ENCODE results near the gene HOXD12. TPM values are rescaled to one million over a fixed set of nuclear protein-coding genes. Genes with fewer than 3 reads are reported as not detected.

Gene HOXD12
- total RNA-seq, 4 donors from 2014 or later: not detected

DNA sequence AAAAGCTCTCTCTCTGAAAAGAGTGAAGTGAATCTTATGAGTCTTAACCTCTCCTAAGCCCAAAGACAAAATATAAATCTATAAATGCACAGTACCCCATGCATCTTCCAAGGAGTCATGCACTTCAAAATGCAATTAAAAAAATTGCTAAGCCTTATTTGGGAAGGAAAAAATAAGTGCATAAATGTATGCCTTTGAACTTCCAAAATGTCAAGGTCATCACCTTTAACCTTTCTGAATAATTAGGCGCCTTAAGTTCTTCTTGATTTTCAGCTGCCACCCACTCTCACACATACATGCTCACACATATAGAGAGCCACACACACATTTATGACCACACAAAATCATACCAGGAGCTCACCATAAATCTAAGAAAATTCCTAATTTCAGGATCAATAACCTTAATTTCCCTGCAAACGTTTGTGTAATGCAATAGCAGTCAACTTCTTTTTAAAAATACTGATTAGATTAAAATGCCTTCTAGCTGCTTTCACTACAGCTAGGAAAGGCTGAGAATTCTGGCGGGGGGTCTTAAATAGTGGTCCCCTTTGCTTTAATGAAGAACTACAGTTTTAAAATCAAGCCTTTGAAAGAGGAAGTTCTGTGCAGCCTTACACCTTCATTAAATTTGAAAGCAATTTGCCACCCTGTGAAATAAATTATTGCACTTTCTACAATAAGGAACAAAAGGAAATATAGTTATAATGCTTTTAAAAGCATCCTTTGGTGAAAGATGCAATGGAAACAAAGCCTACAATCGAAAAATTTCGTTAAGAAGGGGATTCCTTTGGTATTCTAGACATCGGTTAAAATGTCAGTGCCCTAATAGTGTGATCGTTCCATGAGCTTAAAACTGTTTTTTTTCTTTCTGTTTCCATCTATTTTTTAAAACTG lies 11.1 kb downstream of the HOXD12 start:
- TF ChIP-seq, protein P1, sequence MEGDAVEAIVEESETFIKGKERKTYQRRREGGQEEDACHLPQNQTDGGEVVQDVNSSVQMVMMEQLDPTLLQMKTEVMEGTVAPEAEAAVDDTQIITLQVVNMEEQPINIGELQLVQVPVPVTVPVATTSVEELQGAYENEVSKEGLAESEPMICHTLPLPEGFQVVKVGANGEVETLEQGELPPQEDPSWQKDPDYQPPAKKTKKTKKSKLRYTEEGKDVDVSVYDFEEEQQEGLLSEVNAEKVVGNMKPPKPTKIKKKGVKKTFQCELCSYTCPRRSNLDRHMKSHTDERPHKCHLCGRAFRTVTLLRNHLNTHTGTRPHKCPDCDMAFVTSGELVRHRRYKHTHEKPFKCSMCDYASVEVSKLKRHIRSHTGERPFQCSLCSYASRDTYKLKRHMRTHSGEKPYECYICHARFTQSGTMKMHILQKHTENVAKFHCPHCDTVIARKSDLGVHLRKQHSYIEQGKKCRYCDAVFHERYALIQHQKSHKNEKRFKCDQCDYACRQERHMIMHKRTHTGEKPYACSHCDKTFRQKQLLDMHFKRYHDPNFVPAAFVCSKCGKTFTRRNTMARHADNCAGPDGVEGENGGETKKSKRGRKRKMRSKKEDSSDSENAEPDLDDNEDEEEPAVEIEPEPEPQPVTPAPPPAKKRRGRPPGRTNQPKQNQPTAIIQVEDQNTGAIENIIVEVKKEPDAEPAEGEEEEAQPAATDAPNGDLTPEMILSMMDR (IDR thresholded peaks at IDR 0.05; ENCODE audit: low read depth): no peak

- TF ChIP-seq, protein P1 (IDR thresholded peaks at IDR 0.05; ENCODE audit: low read depth): no peak
These were observed 11.7 kb downstream of the HOXD12 start for GRCh38 chr2:176111309-176111663.

DNA sequence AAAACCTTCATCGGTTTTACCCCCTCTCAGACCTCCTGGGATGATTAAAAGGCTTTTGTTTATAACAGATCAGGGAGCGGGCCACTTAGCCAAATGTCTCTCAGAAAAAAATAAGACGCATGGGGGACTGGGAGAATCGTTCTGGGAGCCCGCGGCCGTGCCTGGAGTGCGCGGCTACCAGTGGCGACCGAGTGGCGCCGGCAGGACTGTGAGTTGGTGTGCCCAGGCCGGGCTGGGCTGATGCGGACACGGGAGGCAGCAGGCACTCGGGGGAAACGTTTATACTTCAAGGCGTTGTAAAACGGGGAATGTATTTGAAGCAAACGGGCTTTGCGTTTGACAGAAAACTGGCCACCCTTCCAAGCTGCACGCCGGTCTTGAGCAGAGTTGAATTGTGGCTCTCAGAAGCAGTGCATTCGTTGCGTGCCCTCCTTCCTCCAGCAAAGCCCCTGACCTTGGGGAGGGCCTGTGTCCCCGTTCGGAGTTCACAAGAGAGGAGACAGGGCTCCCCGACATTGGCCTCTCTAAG lies 12.3 kb downstream of the HOXD12 start:
- TF ChIP-seq, protein P1 (IDR thresholded peaks at IDR 0.05; ENCODE audit: low read depth): no peak

GRCh38 chr2:176112375-176113302 lies 13.0 kb downstream of the HOXD12 start:
- TF ChIP-seq, protein P1 (IDR thresholded peaks at IDR 0.05; ENCODE audit: low read depth): no peak

GRCh38 chr2:176114120-176114929 lies 14.7 kb downstream of the HOXD12 start:
- TF ChIP-seq, protein P1 (IDR thresholded peaks at IDR 0.05; ENCODE audit: low read depth): no peak

GRCh38 chr2:176114930-176115625 lies 15.5 kb downstream of the HOXD12 start:
- TF ChIP-seq, protein P1 (IDR thresholded peaks at IDR 0.05; ENCODE audit: low read depth): no peak

All from subcutaneous adipose tissue (tissue), 4 donors.